ENCODE measurements around the gene CACNA1B. TPM values are rescaled to one million over a fixed set of nuclear protein-coding genes. Genes with fewer than 3 reads are reported as not detected.
"Not testable (repeated sequence)": the region's sequence is repeated elsewhere in the genome, so short reads cannot be mapped to it uniquely, and the experiment has no call there.

CACNA1B gene
- total and polyA plus RNA-seq, 11 donors: 0.03 to 0.25 (median 0.13) TPM

- ATAC-seq; H3K9me3 ChIP-seq; intact Hi-C loops (cut with DNase I); H3K36me3 ChIP-seq; DNase-seq; H3K4me1 ChIP-seq; H3K27me3 ChIP-seq; H3K27ac ChIP-seq; H3K4me3 ChIP-seq: not testable (repeated sequence)
- peak in 2 of 12 donors; percentile 8 to 10 for TF ChIP-seq CTCF (IDR thresholded peaks at IDR 0.05)
- WGBS, 4 donors: 66 to 91% (median 75%) methylated on average over 5 to 18 of the region's 42 CpGs
Observed at GRCh38 chr9:138126090-138126857, 248.7 kb downstream of the CACNA1B start.

GRCh38 chr9:138126858-138127584, 249.4 kb downstream of the CACNA1B start:
- intact Hi-C loops (cut with DNase I); H3K27me3 ChIP-seq; ATAC-seq; H3K4me3 ChIP-seq; H3K36me3 ChIP-seq; H3K9me3 ChIP-seq; H3K27ac ChIP-seq; H3K4me1 ChIP-seq: not testable (repeated sequence)
- whole genome bisulfite sequencing, 4 donors: 64 to 93% (median 76%) methylated on average over 13 to 25 of the region's 43 CpGs
- DNase-seq: peak in 1 of 5 donors; percentile 42
- TF ChIP-seq CTCF (IDR thresholded peaks at IDR 0.05): peak in 1 of 12 donors; percentile 2

GRCh38 chr9:138128027-138128426, 250.4 kb downstream of the CACNA1B start:
- not testable (repeated sequence) for DNase-seq
- 82 to 94% (median 88%) methylated on average over 8 to 11 of the region's 12 CpGs for WGBS, 4 donors

GRCh38 chr9:138129318-138129717, 251.7 kb downstream of the CACNA1B start:
- DNase-seq; H3K36me3 ChIP-seq; H3K27ac ChIP-seq; H3K4me3 ChIP-seq; H3K9me3 ChIP-seq; intact Hi-C loops (cut with DNase I); H3K4me1 ChIP-seq; ATAC-seq; H3K27me3 ChIP-seq: not testable (repeated sequence)
- WGBS, 4 donors: 73 to 86% (median 78%) methylated on average over 4 of the region's 4 CpGs

More at GRCh38 chr9:138128027-138128426, 250.4 kb downstream of the CACNA1B start:
- H3K9me3 ChIP-seq; H3K4me3 ChIP-seq; ATAC-seq; H3K27me3 ChIP-seq; H3K27ac ChIP-seq; intact Hi-C loops (cut with DNase I); H3K36me3 ChIP-seq; H3K4me1 ChIP-seq: not testable (repeated sequence)

GRCh38 chr9:138132946-138133705, 255.5 kb downstream of the CACNA1B start:
- intact Hi-C loops (cut with DNase I); H3K36me3 ChIP-seq; H3K27me3 ChIP-seq; DNase-seq; H3K9me3 ChIP-seq; ATAC-seq; H3K4me1 ChIP-seq; H3K4me3 ChIP-seq; H3K27ac ChIP-seq: not testable (repeated sequence)
- WGBS, 4 donors: 60 to 74% (median 70%) methylated on average over 15 of the region's 15 CpGs

- H3K36me3 ChIP-seq; H3K27ac ChIP-seq; H3K4me1 ChIP-seq; ATAC-seq; H3K27me3 ChIP-seq; H3K9me3 ChIP-seq; intact Hi-C loops (cut with DNase I); DNase-seq; H3K4me3 ChIP-seq: not testable (repeated sequence)
- WGBS, 4 donors: 79 to 93% (median 86%) methylated on average over 2 to 4 of the region's 4 CpGs
Observed at GRCh38 chr9:138134581-138134980, 257.0 kb downstream of the CACNA1B start.

GRCh38 chr9:138139096-138139495, 261.5 kb downstream of the CACNA1B start:
- H3K4me1 ChIP-seq; H3K4me3 ChIP-seq; ATAC-seq; H3K27ac ChIP-seq; H3K36me3 ChIP-seq; DNase-seq; H3K27me3 ChIP-seq; intact Hi-C loops (cut with DNase I); H3K9me3 ChIP-seq: not testable (repeated sequence)
- whole genome bisulfite sequencing, 4 donors: 89 to 98% (median 91%) methylated on average over 8 to 14 of the region's 14 CpGs; no CpG with 5 or more reads in 1 of the 4 donors

GRCh38 chr9:138140980-138141379, 263.4 kb downstream of the CACNA1B start:
- H3K27me3 ChIP-seq; H3K4me3 ChIP-seq; H3K36me3 ChIP-seq; ATAC-seq; H3K4me1 ChIP-seq; DNase-seq; H3K27ac ChIP-seq; intact Hi-C loops (cut with DNase I); H3K9me3 ChIP-seq: not testable (repeated sequence)
- WGBS, 4 donors: 87 to 93% (median 87%) methylated on average over 13 to 15 of the region's 15 CpGs
